ENCODE data around the gene ETFA. TPM values are rescaled to one million over a fixed set of nuclear protein-coding genes. Genes with fewer than 3 reads are reported as not detected.
A peak's percentile ranks its signal among the peaks of the same experiment; 100 is the strongest.

ETFA gene
- total RNA-seq, 1 donor from 2014 or later, result 107 TPM

DNA sequence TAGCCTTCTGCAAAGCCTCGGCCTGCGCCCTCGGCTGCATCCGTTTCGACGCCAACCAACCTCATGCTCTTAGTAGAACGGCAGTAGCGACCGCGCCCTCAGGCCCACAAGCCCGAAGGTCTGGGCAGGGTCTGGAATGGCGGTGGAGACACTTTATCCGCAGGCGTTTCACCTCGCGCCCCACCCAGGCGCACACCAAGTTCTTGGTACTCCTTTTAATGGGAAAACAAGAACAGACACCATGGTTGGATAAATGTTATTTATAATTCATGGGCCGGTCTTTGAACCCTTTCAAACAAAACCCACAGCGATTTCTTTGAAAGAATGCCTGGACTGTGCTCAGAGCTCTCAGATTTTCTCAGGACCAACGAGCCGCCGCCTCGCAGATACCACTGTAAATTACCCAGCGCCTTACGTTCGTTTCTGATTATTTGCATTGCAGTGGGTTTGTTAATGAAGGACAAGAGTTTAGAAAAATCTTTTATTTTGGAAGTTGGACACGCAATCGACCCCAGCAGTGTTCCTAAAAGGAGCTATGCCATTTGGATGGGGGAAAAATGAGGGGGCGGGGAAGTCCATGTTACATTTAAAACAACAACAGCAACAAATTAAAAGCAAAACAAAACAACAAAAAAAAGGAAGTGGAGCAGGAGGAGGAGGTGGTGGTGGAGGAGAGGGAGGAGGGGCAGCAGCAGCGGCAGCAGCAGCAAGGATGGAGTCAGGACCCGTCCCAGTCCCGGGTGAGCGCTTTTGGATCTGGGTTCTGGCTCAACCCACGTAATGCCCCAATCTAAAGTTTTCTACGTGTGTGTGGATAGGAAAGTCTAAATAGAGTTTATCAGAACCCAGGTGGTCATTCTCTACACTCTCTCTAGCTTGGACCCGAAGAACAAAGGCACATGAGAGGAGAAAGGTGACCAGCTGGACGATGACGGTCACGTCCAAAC lies 24.3 kb upstream of the ETFA start:
- peaks cover 32% of the 10 kb centered on the region for H3K4me1 Mint-ChIP-seq
- no peak for DNase-seq (ENCODE audit: low spot score in 2 of 2, unreplicated experiment in 2 of 2)
- H3K36me3 Mint-ChIP-seq, result no peaks in the 10 kb centered on the region
- no peaks in the 10 kb centered on the region for H3K9me3 Mint-ChIP-seq
- H3K4me3 Mint-ChIP-seq, result peak overlapping the region; percentile 64
- peak overlapping the region; percentile 75 for H3K27ac Mint-ChIP-seq
- TF ChIP-seq CTCF (IDR thresholded peaks at IDR 0.05; ENCODE audit: unreplicated experiment), result no peak
- H3K27me3 Mint-ChIP-seq (ENCODE audit: low read depth), result peaks cover 81% of the 10 kb centered on the region

DNA sequence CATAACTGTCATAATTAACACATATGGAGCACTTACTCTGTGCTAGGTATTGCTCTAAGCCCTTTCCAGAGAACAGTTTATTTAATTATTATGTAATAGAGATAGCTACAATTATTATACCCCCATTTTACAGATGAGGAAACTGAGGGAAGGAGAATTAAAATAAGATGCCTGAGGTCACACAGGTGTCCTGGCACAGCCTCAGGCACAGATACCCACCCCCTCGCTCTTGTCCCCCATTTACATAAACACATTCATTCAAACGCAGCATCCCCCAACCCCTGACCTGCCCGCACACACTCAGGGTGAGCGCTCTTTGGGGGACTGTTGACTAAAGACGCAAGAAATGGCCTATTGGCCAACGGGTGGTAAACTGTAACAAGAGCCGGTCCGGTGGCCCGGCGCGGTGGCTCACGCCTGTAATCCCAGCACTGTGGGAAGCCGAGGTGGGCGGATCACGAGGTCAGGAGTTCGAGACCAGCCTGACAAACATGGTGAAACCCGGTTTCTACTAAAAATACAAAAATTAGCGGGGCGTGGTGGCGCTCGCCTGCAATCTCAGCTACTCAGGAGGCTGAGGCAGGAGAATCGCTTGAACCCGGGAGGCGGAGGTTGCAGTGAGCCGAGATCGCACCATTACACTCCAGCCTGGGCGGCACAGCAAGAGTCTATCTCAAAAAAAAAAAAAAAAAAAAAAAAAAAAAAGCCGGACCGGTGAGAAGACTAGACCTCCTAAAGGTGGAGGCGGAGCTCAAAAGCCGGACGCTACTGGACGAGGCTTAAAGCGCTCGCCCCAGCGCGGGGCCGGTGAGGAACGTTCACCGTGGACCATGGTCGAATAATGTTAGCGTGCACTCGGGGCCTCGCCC lies 23.4 kb upstream of the ETFA start:
- H3K4me3 Mint-ChIP-seq, result peak overlapping the region; percentile 64
- TF ChIP-seq CTCF (IDR thresholded peaks at IDR 0.05; ENCODE audit: unreplicated experiment), result no peak
- DNase-seq (ENCODE audit: low spot score in 2 of 2, unreplicated experiment in 2 of 2), result no peak
- no peaks in the 10 kb centered on the region for H3K36me3 Mint-ChIP-seq
- peak overlapping the region; percentile 25 for H3K27ac Mint-ChIP-seq
- H3K27me3 Mint-ChIP-seq (ENCODE audit: low read depth), result peaks cover 79% of the 10 kb centered on the region
- no peaks in the 10 kb centered on the region for H3K9me3 Mint-ChIP-seq
- H3K4me1 Mint-ChIP-seq, result peaks cover 24% of the 10 kb centered on the region

GRCh38 chr15:76333720-76334437 lies 22.6 kb upstream of the ETFA start:
- Mint-ChIP-seq H3K4me1 (peaks cover 24% of the 10 kb centered on the region), H3K36me3 (no peaks in the 10 kb centered on the region), H3K4me3 (no peak overlapping the region), H3K27me3 (ENCODE audit: low read depth) (peaks cover 79% of the 10 kb centered on the region), H3K27ac (no peak overlapping the region), H3K9me3 (no peaks in the 10 kb centered on the region)
- TF ChIP-seq CTCF (IDR thresholded peaks at IDR 0.05; ENCODE audit: unreplicated experiment), result no peak
- no peak for DNase-seq (ENCODE audit: low spot score in 2 of 2, unreplicated experiment in 2 of 2)

- H3K4me3 Mint-ChIP-seq, result no peak overlapping the region
- H3K9me3 Mint-ChIP-seq, result no peaks in the 10 kb centered on the region
- peaks cover 20% of the 10 kb centered on the region for H3K4me1 Mint-ChIP-seq
- peaks cover 79% of the 10 kb centered on the region for H3K27me3 Mint-ChIP-seq (ENCODE audit: low read depth)
- H3K36me3 Mint-ChIP-seq, result no peaks in the 10 kb centered on the region
- no peak for TF ChIP-seq CTCF (IDR thresholded peaks at IDR 0.05; ENCODE audit: unreplicated experiment)
- no peak overlapping the region for H3K27ac Mint-ChIP-seq
- no peak for DNase-seq (ENCODE audit: low spot score in 2 of 2, unreplicated experiment in 2 of 2)
These were observed 22.0 kb upstream of the ETFA start for GRCh38 chr15:76333309-76333708.

DNA sequence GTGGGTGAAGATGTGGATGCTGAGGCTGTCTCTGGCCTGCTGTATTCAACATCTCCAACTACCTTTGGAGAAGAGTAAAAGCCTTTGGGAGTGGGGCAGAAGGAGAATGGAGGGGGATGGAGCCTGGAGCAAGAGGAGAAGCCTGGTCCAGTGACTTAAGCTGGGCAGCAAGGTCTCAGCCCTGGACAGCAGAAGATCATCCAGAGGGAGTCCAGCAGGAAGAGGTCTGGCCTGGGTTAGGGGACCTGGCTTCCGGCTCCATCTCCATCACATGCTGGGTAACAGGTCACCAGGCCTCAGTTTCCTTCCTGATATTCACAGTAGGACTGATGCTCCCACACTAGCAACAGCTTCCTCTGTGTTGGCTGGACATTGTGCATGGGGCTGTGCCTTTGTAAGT lies 21.5 kb upstream of the ETFA start:
- Mint-ChIP-seq H3K36me3 (no peaks in the 10 kb centered on the region), H3K27me3 (ENCODE audit: low read depth) (peaks cover 80% of the 10 kb centered on the region), H3K9me3 (no peaks in the 10 kb centered on the region), H3K4me3 (no peak overlapping the region), H3K4me1 (peaks cover 20% of the 10 kb centered on the region), H3K27ac (no peak overlapping the region)
- DNase-seq (ENCODE audit: low spot score in 2 of 2, unreplicated experiment in 2 of 2), result no peak
- TF ChIP-seq CTCF (IDR thresholded peaks at IDR 0.05; ENCODE audit: unreplicated experiment), result no peak
